GM12872 (cell line): Measurements from ENCODE around the gene PCDHAC2.

Experiments
- CTCF ChIP-seq: IDR thresholded peaks from 3 replicates; pipeline ENCODE4 v1.5.1; 2011; ENCODE audit warnings: low read depth, mild to moderate bottlenecking, low read length, moderate library complexity; ENCODE audit not compliant: insufficient read depth

The PCDHAC2 gene

GRCh38 chr5:140988608-140989007 lies 22.3 kb downstream of the PCDHAC2 start:
- TF ChIP-seq CTCF, result no peak

- TF ChIP-seq CTCF, result no peak
Measured at GRCh38 chr5:140989254-140990020, 23.2 kb downstream of the PCDHAC2 start.

- TF ChIP-seq CTCF, result no peak
Measured at GRCh38 chr5:140992828-140993227, 26.6 kb downstream of the PCDHAC2 start.

- TF ChIP-seq CTCF, result no peak
Measured at GRCh38 chr5:140996060-140996459, 29.8 kb downstream of the PCDHAC2 start.

- TF ChIP-seq CTCF, result no peak
Measured at GRCh38 chr5:140998921-140999410, 32.7 kb downstream of the PCDHAC2 start.

- TF ChIP-seq CTCF, result no peak
Measured at GRCh38 chr5:141001446-141001843, 35.2 kb downstream of the PCDHAC2 start.

- TF ChIP-seq CTCF, result no peak
Measured at GRCh38 chr5:141001844-141002604, 35.7 kb downstream of the PCDHAC2 start.
